HT1080 (cell line): Measurements from ENCODE around the gene PSMG2. TPM values are rescaled to one million over a fixed set of nuclear protein-coding genes. Genes with fewer than 3 reads are reported as not detected.
"Not testable (repeated sequence)": the region's sequence is repeated elsewhere in the genome, so short reads cannot be mapped to it uniquely, and the experiment has no call there.

Experiments
- DNase-seq: peaks from one replicate; pipeline ENCODE4 v3.0.0-alpha.2; 2015; ENCODE audit warnings: low read depth
- small RNA-seq: library from RNA; depleted of rRNA; stranded (forward); fragments of <200 nt; gene quantifications from one replicate; pipeline ENCODE3, GENCODE V24; 2014
- total RNA-seq: library from RNA; depleted of rRNA; stranded (reverse); fragments of >200 nt; shearing (Covaris generic); gene quantifications from 2 replicates; pipeline ENCODE4 v1.2.3, GENCODE V29; 2014; rRNA removed

The PSMG2 gene
- total RNA-seq, 1 experiment from 2014 or later = 103 TPM

DNA sequence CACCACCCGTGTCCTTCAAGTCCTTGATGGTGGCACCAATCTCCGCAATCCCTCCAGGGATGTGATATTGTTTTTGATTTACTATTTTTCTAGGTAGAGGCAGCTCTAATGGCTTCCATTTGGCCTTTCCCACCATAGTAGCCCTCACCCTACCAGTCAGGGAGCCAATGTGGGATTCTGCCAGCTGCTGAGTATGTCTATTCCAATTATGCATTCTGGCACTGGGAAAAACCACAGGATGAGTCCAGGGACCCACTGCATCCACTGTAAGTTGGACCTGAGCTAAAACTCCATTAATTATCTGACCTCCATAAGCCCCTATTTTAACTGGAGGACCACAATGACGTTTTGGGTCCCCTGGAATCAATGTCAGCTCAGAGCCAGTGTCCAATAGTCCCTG is 55.7 kb downstream of the PSMG2 start:
- DNase-seq = not testable (repeated sequence)

DNA sequence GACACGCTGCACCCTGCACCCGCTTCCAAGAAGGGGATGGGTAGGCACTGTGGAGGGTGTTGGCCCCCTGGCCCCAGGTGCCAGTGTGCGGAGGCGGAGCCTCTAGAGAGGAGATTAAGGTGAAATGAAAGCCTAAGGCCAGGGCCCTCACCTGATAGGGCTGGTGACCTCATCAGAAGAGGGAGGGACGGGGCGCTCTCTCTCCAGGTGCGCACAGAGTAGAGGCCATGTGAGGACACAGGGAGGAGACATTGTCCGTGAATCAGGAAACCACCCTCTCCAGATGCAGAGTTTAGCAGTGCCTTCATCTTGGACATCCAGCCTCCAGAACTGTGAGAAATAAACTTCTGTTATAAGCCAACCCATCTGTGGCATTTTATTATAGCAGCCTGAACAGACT is 62.3 kb downstream of the PSMG2 start:
- DNase-seq = no peak

- no peak for DNase-seq
Measured at GRCh38 chr18:12765586-12765985, 62.7 kb downstream of the PSMG2 start.

DNA sequence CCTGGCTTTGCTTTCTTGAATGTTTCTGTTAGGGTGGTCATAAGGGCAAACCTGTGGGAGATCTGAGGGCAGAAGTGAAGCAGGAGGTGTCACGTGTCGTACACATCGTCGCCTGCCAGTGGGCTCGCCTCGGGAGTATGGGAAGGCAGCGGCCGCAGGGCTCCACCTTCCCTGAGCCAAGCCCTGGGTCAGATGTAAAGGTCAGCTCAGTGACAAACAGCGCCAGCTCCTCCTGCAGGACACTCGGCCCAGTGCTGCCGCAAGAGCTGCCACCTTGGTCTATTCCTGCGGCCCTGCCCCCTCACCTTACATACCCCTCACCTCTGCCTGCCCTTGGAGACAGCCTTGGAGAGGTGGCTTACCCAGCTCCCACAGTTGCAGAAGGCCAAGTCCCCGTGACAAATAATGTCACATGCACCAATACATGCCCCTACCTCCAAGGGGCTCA is 64.2 kb downstream of the PSMG2 start:
- no peak for DNase-seq

DNA sequence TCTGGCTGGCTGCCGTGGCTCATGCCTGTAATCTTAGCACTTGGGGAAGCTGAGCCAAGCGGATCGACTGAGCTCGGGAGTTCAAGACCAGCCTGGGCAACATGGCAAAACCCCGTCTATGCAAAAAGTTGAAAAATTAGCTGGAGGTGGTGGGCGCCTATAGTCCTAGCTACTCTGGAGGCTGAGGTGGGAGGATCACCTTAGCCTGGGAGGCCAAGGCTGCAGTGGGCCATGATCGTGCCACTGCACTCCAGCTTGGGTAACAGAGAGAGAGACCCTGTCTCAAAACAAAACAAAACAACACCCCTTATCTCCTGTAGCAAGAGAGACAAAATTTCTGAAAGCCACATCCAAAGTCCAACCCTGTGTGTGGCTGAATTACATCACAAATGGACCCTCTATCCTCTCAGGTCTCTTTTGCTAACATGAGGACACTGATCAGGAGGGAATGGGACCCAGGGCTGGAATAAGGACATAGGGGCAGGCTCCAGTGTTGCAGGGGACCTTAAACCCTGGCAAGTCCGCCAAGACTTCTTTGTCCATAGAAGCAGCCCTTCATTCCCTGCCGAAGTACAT is 64.8 kb downstream of the PSMG2 start:
- DNase-seq = no peak

DNA sequence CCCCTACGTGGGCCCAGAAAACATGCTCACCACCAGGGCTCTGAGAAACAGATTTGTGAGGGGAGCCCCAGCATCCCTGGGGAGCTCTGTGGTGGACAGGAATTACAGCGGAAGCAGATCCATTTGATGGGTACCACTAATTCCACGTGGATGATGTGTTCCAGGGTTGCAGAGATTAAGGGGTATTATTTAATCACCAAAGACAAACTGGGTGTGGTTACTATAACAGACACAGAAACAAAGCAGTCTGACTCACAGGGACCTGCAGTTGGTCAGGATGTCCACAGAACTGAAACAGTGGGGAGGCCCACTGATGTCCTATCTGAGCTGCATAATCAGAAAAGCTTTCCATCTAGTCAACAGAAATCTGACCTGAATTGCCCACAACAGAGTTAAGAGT is 65.8 kb downstream of the PSMG2 start:
- DNase-seq = peak; percentile 40

- no peak for DNase-seq
Measured at GRCh38 chr18:12769136-12769535, 66.3 kb downstream of the PSMG2 start.

DNA sequence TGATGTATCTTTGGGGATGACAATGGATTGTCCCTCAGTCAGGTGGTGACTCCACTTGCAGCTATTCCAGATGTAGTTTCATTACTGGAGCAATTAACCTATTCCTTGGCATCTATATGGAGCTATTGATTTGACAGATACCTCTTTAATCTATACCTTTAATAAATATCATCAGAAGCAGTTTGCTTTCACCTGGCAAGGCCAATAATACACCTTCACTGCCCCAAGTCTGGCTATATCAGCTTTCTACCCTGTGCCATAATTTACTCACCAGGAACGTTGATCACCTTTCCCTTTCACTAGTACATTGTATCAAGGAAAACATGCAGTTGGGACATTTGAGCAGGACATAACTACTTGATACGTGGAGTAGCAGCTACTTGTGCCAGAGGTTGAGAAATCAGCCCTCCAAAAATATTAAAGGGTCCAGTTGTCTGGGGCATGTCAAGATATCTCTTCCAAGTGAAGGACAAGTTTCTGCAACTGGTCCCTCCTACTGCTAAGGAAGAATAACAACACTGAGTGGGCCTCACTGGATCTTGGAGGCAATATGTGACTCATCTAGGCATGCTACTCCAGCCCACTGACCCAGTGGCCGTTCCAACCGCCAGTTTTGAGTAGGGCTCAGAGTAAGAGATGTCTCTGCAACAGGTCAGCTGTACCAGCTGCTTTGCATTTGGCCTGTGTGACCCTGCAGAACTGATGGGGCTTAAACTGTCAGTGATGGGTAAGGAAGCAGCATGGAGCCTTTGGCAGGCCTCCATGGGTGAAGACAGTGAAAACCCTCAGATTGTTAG is 67.0 kb downstream of the PSMG2 start:
- no peak for DNase-seq

DNA sequence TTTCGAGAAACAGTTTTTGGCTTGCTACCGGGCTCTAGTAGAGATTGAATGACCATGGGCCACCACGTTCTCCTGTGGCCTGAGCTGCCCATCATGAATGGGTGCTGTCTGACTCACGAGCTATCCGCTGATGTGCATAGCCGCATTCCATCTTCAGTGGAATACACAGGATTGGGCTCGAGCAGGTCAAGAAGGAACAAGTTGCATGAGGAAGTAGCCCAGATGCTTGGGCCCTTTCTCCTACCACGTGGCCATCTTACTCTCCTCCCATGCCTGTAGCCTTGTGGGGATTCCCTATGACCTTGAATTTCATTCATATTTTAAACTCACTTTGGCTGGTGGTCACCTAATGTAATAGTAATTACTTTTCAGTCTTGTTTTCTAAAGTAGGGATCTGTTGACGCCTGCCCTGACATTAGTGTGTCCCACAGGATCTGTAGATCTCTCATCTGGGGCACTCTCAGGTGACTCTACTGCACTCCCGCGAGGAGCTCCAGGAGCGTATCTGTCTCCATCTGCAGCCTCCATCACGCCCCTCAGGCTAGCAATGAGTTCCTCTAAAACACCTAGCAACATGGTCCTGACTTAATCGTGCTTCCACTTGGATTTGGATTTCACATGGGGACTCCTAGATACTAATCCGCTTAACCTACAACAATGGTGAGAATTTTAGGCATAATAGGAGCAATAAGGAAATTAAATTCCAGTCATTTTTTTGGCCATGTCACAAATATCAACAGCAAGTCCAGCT is 67.8 kb downstream of the PSMG2 start:
- no peak for DNase-seq

DNA sequence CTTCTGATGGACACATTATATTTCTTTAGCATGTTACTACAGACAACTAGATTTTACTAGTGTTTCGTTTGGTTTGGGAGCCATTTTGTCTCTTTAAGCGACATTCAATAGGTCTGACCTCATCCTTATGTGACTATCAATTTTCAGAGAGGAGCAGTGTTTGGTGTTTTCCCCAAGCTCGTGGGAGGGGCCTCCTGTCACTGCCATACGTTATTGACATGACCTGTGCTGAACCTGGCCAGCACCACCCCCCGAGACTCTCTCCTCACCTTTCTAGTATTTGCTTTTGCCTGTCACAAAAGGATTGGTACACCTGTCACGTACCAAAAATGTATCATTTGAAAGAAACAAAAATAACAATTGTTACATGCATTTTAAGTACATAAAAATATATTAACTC is 69.3 kb downstream of the PSMG2 start:
- DNase-seq = no peak

- DNase-seq = no peak
Measured at GRCh38 chr18:12773369-12773768, 70.5 kb downstream of the PSMG2 start.

- DNase-seq = peak; percentile 17
Measured at GRCh38 chr18:12774982-12775381, 72.1 kb downstream of the PSMG2 start.

Small RNA genes within 50 kb of the gene (small RNA-seq; reads per million reads assigned to genes)
- gene RF00019 = not detected

Other genes starting within 250 kb of the PSMG2 start
- gene SPIRE1, start 44.9 kb upstream of the PSMG2 start, total RNA-seq = 13.6 and 14.8 TPM in 2 replicates
- gene CEP76, start 319 bp upstream of the PSMG2 start, total RNA-seq = 11.8 and 19.2 TPM in 2 replicates
- gene PTPN2, start 181.2 kb downstream of the PSMG2 start, total RNA-seq = 35.1 and 35.3 TPM in 2 replicates
- 43.6 and 64.8 TPM in 2 replicates for gene SEH1L, start 245.0 kb downstream of the PSMG2 start, total RNA-seq